HepG2 (cell line): Measurements from ENCODE around the gene NSD1. TPM values are rescaled to one million over a fixed set of nuclear protein-coding genes. Genes with fewer than 3 reads are reported as not detected.

Experiments used
- EP300 ChIP-seq, 3 experiments: sonication (generic) in 1 of 3; formaldehyde crosslinking in 1 of 3; IDR thresholded peaks; 2 replicates each; pipeline versions ENCODE4 v1.5.1 to v1.6.1; 2011 to 2020; ENCODE audit warnings: low read depth in 2 of 3, low read length in 2 of 3, borderline replicate concordance in 1 of 3, improper control_type of control experiment in 1 of 3, mild to moderate bottlenecking in 1 of 3, missing genetic modification reagents in 1 of 3, moderate library complexity in 1 of 3
- ETV5 ChIP-seq: IDR thresholded peaks from 2 replicates; pipeline ENCODE4 v1.6.1; 2018; ENCODE audit warnings: missing biosample characterization, missing genetic modification reagents, inconsistent platforms, borderline replicate concordance
- FLYWCH1 ChIP-seq: sonication (generic); formaldehyde crosslinking; IDR thresholded peaks from 2 replicates; pipeline ENCODE4 v1.8.1; 2023; ENCODE audit warnings: mild to moderate bottlenecking, missing genetic modification reagents
- GPN1 ChIP-seq: sonication (generic); formaldehyde crosslinking; IDR thresholded peaks from 2 replicates; pipeline ENCODE4 v1.5.1; 2020; ENCODE audit warnings: missing genetic modification reagents, borderline replicate concordance
- MIXL1 ChIP-seq: IDR thresholded peaks from 2 replicates; pipeline ENCODE4 v1.6.1; 2016
- SIN3A ChIP-seq: IDR thresholded peaks from 2 replicates; pipeline ENCODE4 v1.6.1; 2011; ENCODE audit warnings: low read depth, mild to moderate bottlenecking, control low read depth, low read length, borderline replicate concordance
- ZNF224 ChIP-seq: sonication (generic); formaldehyde crosslinking; IDR thresholded peaks from 2 replicates; pipeline ENCODE4 v1.5.0; 2020; ENCODE audit warnings: mild to moderate bottlenecking, missing genetic modification reagents
- ZNF234 ChIP-seq: sonication (generic); formaldehyde crosslinking; conservative IDR thresholded peaks from 2 replicates; pipeline ENCODE4 v1.5.1; 2020; ENCODE audit warnings: mild to moderate bottlenecking, missing genetic modification reagents
- ZNF292 ChIP-seq: sonication (generic); formaldehyde crosslinking; IDR thresholded peaks from 2 replicates; pipeline ENCODE4 v1.8.1; 2022; ENCODE audit warnings: mild to moderate bottlenecking, low read depth, missing genetic modification reagents, borderline replicate concordance
- ZNF501 ChIP-seq: sonication (generic); formaldehyde crosslinking; IDR thresholded peaks from 2 replicates; pipeline ENCODE4 v1.5.1; 2020; ENCODE audit warnings: mild to moderate bottlenecking, moderate library complexity, missing genetic modification reagents
- ZNF569 ChIP-seq: sonication (generic); formaldehyde crosslinking; IDR thresholded peaks from 2 replicates; pipeline ENCODE4 v1.5.0; 2020; ENCODE audit warnings: mild to moderate bottlenecking, missing genetic modification reagents, moderate library complexity, borderline replicate concordance
- polyA plus RNA-seq, 8 experiments: library from polyadenylated mRNA; depleted of rRNA in 3 of 8; stranded (reverse) in 7 of 8; unstranded in 1 of 8; fragments of >200 nt; fragmentation: Illumina TruSeq in 4 of 8; extraction: Trizol in 4 of 8; gene quantifications; 2 replicates each; pipeline versions ENCODE4 v1.2.1 to v1.2.3, GENCODE V29; 2011 to 2016; ENCODE audit warnings: low read depth in 4 of 8, missing spikeins in 1 of 8, mixed read lengths in 1 of 8; ENCODE audit not compliant: insufficient read depth in 1 of 8
- total RNA-seq, 5 experiments: library from RNA; depleted of rRNA; stranded (reverse); fragments of >200 nt; fragmentation: Illumina TruSeq; extraction: Trizol; gene quantifications; 2 replicates each; pipeline ENCODE4 v1.2.3, GENCODE V29; 2016; ENCODE audit warnings: low read depth in 1 of 5
- TF ChIP-seq, protein P1 (sequence below): sonication (generic); formaldehyde crosslinking; IDR thresholded peaks from 2 replicates; pipeline ENCODE4 v1.4.0; 2020; ENCODE audit warnings: missing genetic modification reagents; ENCODE audit errors: not compliant biosample characterization
- TF ChIP-seq, protein P2 (sequence below): sonication (generic); formaldehyde crosslinking; IDR thresholded peaks from 2 replicates; pipeline ENCODE4 v1.4.0; 2020; ENCODE audit warnings: missing genetic modification reagents, mild to moderate bottlenecking, borderline replicate concordance
- TF ChIP-seq, protein P3 (sequence below): conservative IDR thresholded peaks from 2 replicates; pipeline ENCODE4 v1.6.1; 2018; ENCODE audit warnings: missing genetic modification reagents
- TF ChIP-seq, protein P4 (sequence below): sonication (generic); formaldehyde crosslinking; IDR thresholded peaks from 2 replicates; pipeline ENCODE4 v1.5.0; 2020; ENCODE audit warnings: mild to moderate bottlenecking, missing genetic modification reagents
- TF ChIP-seq, protein P5 (sequence below): sonication (generic); formaldehyde crosslinking; IDR thresholded peaks from 2 replicates; pipeline ENCODE4 v1.8.0; 2022; ENCODE audit warnings: mild to moderate bottlenecking, missing genetic modification reagents
- TF ChIP-seq, protein P6 (sequence below): sonication (generic); formaldehyde crosslinking; IDR thresholded peaks from 2 replicates; pipeline ENCODE4 v1.9.0; 2022; ENCODE audit warnings: low read depth, missing genetic modification reagents

The NSD1 gene
- total and polyA plus RNA-seq, 2 of the 13 experiments (the other 11 are each of a cell fraction or from before 2014, with no cell fraction given) = 0.01 to 0.09 TPM

DNA sequence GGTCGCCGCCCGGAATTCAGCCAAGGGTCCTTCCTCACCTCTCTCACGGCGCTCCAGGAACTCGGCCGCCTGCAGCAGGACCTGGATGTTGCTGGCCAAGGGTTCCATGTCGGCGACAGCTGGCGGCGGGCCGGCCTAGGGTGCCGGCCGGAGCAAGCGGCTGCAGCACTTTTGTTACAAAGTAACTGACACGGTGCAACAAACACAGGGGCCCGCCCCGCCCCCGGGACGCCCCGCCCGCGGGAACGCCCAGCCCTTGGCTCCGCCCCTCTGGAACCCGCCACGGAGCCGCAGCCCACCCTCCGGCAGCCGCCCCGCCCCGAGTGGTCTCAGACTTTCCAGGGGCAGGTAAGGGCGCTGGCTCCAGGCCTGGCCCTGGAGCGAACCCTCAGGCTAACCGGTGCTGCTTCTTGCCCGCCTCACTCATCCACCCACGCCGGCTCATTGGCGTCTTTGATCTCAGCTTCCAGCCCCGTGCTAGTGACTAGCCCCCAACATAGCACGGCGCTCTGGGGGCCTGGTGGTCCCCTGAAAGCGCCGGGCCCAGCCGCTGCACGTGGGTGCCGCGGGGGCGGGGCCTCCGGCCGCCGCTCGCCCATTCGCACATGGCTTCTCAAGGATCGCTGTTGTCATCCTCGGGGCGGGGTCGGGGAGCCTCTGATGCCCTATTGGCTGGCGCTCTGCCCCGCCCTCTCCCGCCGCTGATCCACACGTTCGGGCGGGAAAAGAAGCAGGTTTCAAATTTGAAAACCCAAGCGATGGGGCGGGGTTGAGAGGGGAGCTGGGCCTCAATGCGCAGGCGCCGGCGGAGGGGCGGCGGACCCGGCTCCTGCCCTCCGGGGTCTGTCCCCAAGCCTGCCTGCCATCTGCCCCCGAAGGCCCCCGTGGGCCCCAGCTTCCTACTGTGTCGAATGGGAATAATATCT, 178.4 kb downstream of the NSD1 start, which contains the start of gene MXD3 (continued):
- no peak; the same call in 1 of the 2 replicates for TF ChIP-seq SIN3A
- TF ChIP-seq, protein P1, sequence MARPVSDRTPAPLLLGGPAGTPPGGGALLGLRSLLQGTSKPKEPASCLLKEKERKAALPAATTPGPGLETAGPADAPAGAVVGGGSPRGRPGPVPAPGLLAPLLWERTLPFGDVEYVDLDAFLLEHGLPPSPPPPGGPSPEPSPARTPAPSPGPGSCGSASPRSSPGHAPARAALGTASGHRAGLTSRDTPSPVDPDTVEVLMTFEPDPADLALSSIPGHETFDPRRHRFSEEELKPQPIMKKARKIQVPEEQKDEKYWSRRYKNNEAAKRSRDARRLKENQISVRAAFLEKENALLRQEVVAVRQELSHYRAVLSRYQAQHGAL (CRISPR knock-in tag) = no peak
- TF ChIP-seq, protein P2, sequence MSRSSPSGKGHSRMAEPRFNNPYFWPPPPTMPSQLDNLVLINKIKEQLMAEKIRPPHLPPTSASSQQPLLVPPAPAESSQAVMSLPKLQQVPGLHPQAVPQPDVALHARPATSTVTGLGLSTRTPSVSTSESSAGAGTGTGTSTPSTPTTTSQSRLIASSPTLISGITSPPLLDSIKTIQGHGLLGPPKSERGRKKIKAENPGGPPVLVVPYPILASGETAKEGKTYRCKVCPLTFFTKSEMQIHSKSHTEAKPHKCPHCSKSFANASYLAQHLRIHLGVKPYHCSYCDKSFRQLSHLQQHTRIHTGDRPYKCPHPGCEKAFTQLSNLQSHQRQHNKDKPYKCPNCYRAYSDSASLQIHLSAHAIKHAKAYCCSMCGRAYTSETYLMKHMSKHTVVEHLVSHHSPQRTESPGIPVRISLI (CRISPR knock-in tag) = no peak
- no peak for TF ChIP-seq MIXL1 (CRISPR knock-in tag)
- TF ChIP-seq ZNF234 (CRISPR knock-in tag) = no peak
- TF ChIP-seq EP300 (IDR thresholded peaks at IDR 0.05; ENCODE audit: low read depth in 2 of 2, low read length in 2 of 2) = peak in 1 of 2 experiments; percentile 34; a peak in 1 of 4 replicates
- TF ChIP-seq EP300 (CRISPR knock-in tag; IDR thresholded peaks at IDR 0.05; ENCODE audit: borderline replicate concordance) = no peak
- TF ChIP-seq, protein P3, sequence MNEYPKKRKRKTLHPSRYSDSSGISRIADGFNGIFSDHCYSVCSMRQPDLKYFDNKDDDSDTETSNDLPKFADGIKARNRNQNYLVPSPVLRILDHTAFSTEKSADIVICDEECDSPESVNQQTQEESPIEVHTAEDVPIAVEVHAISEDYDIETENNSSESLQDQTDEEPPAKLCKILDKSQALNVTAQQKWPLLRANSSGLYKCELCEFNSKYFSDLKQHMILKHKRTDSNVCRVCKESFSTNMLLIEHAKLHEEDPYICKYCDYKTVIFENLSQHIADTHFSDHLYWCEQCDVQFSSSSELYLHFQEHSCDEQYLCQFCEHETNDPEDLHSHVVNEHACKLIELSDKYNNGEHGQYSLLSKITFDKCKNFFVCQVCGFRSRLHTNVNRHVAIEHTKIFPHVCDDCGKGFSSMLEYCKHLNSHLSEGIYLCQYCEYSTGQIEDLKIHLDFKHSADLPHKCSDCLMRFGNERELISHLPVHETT (CRISPR knock-in tag) = no peak
- peak; percentile 83 for TF ChIP-seq ZNF501 (CRISPR knock-in tag)
- peak; percentile 16; the same call in 1 of the 2 replicates for TF ChIP-seq ETV5
- TF ChIP-seq, protein P4, sequence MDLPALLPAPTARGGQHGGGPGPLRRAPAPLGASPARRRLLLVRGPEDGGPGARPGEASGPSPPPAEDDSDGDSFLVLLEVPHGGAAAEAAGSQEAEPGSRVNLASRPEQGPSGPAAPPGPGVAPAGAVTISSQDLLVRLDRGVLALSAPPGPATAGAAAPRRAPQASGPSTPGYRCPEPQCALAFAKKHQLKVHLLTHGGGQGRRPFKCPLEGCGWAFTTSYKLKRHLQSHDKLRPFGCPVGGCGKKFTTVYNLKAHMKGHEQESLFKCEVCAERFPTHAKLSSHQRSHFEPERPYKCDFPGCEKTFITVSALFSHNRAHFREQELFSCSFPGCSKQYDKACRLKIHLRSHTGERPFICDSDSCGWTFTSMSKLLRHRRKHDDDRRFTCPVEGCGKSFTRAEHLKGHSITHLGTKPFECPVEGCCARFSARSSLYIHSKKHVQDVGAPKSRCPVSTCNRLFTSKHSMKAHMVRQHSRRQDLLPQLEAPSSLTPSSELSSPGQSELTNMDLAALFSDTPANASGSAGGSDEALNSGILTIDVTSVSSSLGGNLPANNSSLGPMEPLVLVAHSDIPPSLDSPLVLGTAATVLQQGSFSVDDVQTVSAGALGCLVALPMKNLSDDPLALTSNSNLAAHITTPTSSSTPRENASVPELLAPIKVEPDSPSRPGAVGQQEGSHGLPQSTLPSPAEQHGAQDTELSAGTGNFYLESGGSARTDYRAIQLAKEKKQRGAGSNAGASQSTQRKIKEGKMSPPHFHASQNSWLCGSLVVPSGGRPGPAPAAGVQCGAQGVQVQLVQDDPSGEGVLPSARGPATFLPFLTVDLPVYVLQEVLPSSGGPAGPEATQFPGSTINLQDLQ (CRISPR knock-in tag) = no peak
- TF ChIP-seq ZNF292 (CRISPR knock-in tag) = no peak
- TF ChIP-seq, protein P5, sequence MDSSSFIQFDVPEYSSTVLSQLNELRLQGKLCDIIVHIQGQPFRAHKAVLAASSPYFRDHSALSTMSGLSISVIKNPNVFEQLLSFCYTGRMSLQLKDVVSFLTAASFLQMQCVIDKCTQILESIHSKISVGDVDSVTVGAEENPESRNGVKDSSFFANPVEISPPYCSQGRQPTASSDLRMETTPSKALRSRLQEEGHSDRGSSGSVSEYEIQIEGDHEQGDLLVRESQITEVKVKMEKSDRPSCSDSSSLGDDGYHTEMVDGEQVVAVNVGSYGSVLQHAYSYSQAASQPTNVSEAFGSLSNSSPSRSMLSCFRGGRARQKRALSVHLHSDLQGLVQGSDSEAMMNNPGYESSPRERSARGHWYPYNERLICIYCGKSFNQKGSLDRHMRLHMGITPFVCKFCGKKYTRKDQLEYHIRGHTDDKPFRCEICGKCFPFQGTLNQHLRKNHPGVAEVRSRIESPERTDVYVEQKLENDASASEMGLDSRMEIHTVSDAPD (CRISPR knock-in tag) = no peak
- 0 out of 2 replicates have a peak, but pooled peaks have one; percentile 74 for TF ChIP-seq FLYWCH1
- 0 out of 2 replicates have a peak, but pooled peaks have one; percentile 68 for TF ChIP-seq ZNF569
- TF ChIP-seq, protein P6, sequence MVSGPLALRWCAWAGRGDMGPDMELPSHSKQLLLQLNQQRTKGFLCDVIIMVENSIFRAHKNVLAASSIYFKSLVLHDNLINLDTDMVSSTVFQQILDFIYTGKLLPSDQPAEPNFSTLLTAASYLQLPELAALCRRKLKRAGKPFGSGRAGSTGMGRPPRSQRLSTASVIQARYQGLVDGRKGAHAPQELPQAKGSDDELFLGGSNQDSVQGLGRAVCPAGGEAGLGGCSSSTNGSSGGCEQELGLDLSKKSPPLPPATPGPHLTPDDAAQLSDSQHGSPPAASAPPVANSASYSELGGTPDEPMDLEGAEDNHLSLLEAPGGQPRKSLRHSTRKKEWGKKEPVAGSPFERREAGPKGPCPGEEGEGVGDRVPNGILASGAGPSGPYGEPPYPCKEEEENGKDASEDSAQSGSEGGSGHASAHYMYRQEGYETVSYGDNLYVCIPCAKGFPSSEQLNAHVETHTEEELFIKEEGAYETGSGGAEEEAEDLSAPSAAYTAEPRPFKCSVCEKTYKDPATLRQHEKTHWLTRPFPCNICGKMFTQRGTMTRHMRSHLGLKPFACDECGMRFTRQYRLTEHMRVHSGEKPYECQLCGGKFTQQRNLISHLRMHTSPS (CRISPR knock-in tag) = no peak
- no peak; the same call in 1 of the 2 replicates for TF ChIP-seq ZNF224 (CRISPR knock-in tag)
- no peak for TF ChIP-seq GPN1
